WTC11 (cell line): ENCODE measurements around the gene UMODL1. TPM values are rescaled to one million over a fixed set of nuclear protein-coding genes. Genes with fewer than 3 reads are reported as not detected.
A peak's percentile ranks its signal among the peaks of the same experiment; 100 is the strongest.

Source experiments
- ATAC-seq: fragments of 200-7000 bp; cut with Tn5 transposase; 2 replicates; pipeline ENCODE4 v1.10.0; 2021; ENCODE audit warnings: mild to moderate bottlenecking, moderate library complexity
- CTCF ChIA-PET: fragments of 300-600 bp; sonication (Branson Sonifier 250); formaldehyde crosslinking; loops from one replicate; lab custom pipeline; 2021; ENCODE audit warnings: antibody characterized with exemption; lab: Charles Lee
- POLR2A ChIA-PET: fragments of 350-600 bp; sonication (Branson Sonifier 250); formaldehyde crosslinking; loops from one replicate; lab custom pipeline; 2021; ENCODE audit warnings: antibody characterized with exemption; lab: Charles Lee
- DNase-seq: peaks from one replicate; pipeline ENCODE4 v3.0.0; 2021; ENCODE audit warnings: low spot score
- H3K27ac Mint-ChIP-seq: 2 replicates; pipeline ENCODE4 v1.8.0; 2021; ENCODE audit warnings: mixed read lengths
- H3K27me3 Mint-ChIP-seq: 2 replicates; pipeline ENCODE4 v1.8.0; 2021; ENCODE audit warnings: low read depth, mild to moderate bottlenecking, moderate library complexity, mixed read lengths
- H3K36me3 Mint-ChIP-seq: 2 replicates; pipeline ENCODE4 v1.8.0; 2021; ENCODE audit warnings: mixed read lengths
- H3K4me1 Mint-ChIP-seq: 2 replicates; pipeline ENCODE4 v1.8.0; 2022; ENCODE audit warnings: mixed read lengths
- H3K4me3 Mint-ChIP-seq: 2 replicates; pipeline ENCODE4 v1.8.0; 2021; ENCODE audit warnings: mild to moderate bottlenecking, moderate library complexity, mixed read lengths
- H3K9me3 Mint-ChIP-seq: 2 replicates; pipeline ENCODE4 v1.8.0; 2021; ENCODE audit warnings: mixed read lengths
- CREM ChIP-seq: sonication (generic); formaldehyde crosslinking; IDR thresholded peaks from 2 replicates; pipeline ENCODE4 v1.8.1; 2022; ENCODE audit warnings: mild to moderate bottlenecking, missing genetic modification reagents, moderate library complexity
- ELF4 ChIP-seq: sonication (generic); formaldehyde crosslinking; IDR thresholded peaks from 2 replicates; pipeline ENCODE4 v1.8.1; 2022; ENCODE audit warnings: low read depth, mild to moderate bottlenecking, moderate library complexity, missing genetic modification reagents
- NFATC4 ChIP-seq: fragments of 250-450 bp; sonication (Bioruptor Pico); IDR thresholded peaks from 2 replicates; pipeline ENCODE4 v1.9.0; 2021; ENCODE audit warnings: mild to moderate bottlenecking
- NFE2L1 ChIP-seq: sonication (generic); formaldehyde crosslinking; IDR thresholded peaks from 2 replicates; pipeline ENCODE4 v1.8.1; 2023; ENCODE audit warnings: missing genetic modification reagents
- OVOL2 ChIP-seq: fragments of 250-450 bp; sonication (Bioruptor Pico); IDR thresholded peaks from 2 replicates; pipeline ENCODE4 v1.9.0; 2021; ENCODE audit warnings: mild to moderate bottlenecking, borderline replicate concordance
- RELA ChIP-seq: sonication (generic); formaldehyde crosslinking; IDR thresholded peaks from 2 replicates; pipeline ENCODE4 v1.8.1; 2022; ENCODE audit warnings: missing genetic modification reagents, mild to moderate bottlenecking, borderline replicate concordance
- SOX15 ChIP-seq: fragments of 250-450 bp; sonication (Bioruptor Pico); IDR thresholded peaks from 2 replicates; pipeline ENCODE4 v1.9.0; 2021; ENCODE audit warnings: mild to moderate bottlenecking
- SP1 ChIP-seq: sonication (generic); formaldehyde crosslinking; conservative IDR thresholded peaks from 2 replicates; pipeline ENCODE4 v1.8.1; 2022; ENCODE audit warnings: missing genetic modification reagents
- TP53 ChIP-seq: sonication (generic); formaldehyde crosslinking; IDR thresholded peaks from 2 replicates; pipeline ENCODE4 v1.8.1; 2023; ENCODE audit warnings: mild to moderate bottlenecking, missing genetic modification reagents
- ZNF121 ChIP-seq: sonication (generic); formaldehyde crosslinking; IDR thresholded peaks from 2 replicates; pipeline ENCODE4 v1.8.0; 2023; ENCODE audit warnings: missing genetic modification reagents
- ZNF281 ChIP-seq: sonication (generic); formaldehyde crosslinking; IDR thresholded peaks from 2 replicates; pipeline ENCODE4 v1.8.0; 2023; ENCODE audit warnings: mild to moderate bottlenecking, missing genetic modification reagents
- ZNF396 ChIP-seq: fragments of 250-450 bp; sonication (Bioruptor Pico); IDR thresholded peaks from 2 replicates; pipeline ENCODE4 v1.8.0; 2021; ENCODE audit warnings: mild to moderate bottlenecking, moderate library complexity, borderline replicate concordance
- ZNF425 ChIP-seq: fragments of 250-450 bp; sonication (Bioruptor Pico); conservative IDR thresholded peaks from 2 replicates; pipeline ENCODE4 v1.9.0; 2021; ENCODE audit warnings: mild to moderate bottlenecking
- total RNA-seq: library from RNA; stranded (reverse); gene quantifications from 3 replicates; pipeline ENCODE4 v1.2.3, GENCODE V29; 2021
- TF ChIP-seq, protein P1 (sequence below): sonication (generic); formaldehyde crosslinking; IDR thresholded peaks from 2 replicates; pipeline ENCODE4 v1.8.1; 2022; ENCODE audit warnings: mild to moderate bottlenecking, moderate library complexity, missing genetic modification reagents
- TF ChIP-seq, protein P2 (sequence below): sonication (generic); formaldehyde crosslinking; IDR thresholded peaks from 2 replicates; pipeline ENCODE4 v1.8.1; 2022; ENCODE audit warnings: missing genetic modification reagents, borderline replicate concordance
- TF ChIP-seq, protein P3 (sequence below): sonication (generic); formaldehyde crosslinking; IDR thresholded peaks from 2 replicates; pipeline ENCODE4 v1.8.0; 2022; ENCODE audit warnings: mild to moderate bottlenecking, missing genetic modification reagents
- TF ChIP-seq, protein P4 (sequence below): sonication (generic); formaldehyde crosslinking; conservative IDR thresholded peaks from 2 replicates; pipeline ENCODE4 v1.8.1; 2022; ENCODE audit warnings: mild to moderate bottlenecking, missing genetic modification reagents

The UMODL1 gene
- total RNA-seq, 1 experiment from 2014 or later = not detected

GRCh38 chr21:42183374-42184266 lies 112.5 kb downstream of the UMODL1 start:
- H3K4me3 Mint-ChIP-seq = no peak overlapping the region
- 0 out of 2 replicates have a peak, but pooled peaks cover 2% of the 10 kb centered on the region for H3K27me3 Mint-ChIP-seq
- CTCF ChIA-PET = no interaction called here
- H3K27ac Mint-ChIP-seq = no peak overlapping the region
- no peak for ATAC-seq
- H3K9me3 Mint-ChIP-seq = peaks cover 22% of the 10 kb centered on the region
- no peaks in the 10 kb centered on the region for H3K4me1 Mint-ChIP-seq
- H3K36me3 Mint-ChIP-seq = no peaks in the 10 kb centered on the region; the same call in 1 of the 2 replicates
- TF ChIP-seq NFE2L1 (CRISPR knock-in tag) = 0 out of 2 replicates have a peak, but pooled peaks have one; percentile 60
- TF ChIP-seq, protein P1, sequence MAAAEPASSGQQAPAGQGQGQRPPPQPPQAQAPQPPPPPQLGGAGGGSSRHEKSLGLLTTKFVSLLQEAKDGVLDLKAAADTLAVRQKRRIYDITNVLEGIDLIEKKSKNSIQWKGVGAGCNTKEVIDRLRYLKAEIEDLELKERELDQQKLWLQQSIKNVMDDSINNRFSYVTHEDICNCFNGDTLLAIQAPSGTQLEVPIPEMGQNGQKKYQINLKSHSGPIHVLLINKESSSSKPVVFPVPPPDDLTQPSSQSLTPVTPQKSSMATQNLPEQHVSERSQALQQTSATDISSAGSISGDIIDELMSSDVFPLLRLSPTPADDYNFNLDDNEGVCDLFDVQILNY (CRISPR knock-in tag) = no peak
- no peak for DNase-seq
- POLR2A ChIA-PET = no interaction called here

DNA sequence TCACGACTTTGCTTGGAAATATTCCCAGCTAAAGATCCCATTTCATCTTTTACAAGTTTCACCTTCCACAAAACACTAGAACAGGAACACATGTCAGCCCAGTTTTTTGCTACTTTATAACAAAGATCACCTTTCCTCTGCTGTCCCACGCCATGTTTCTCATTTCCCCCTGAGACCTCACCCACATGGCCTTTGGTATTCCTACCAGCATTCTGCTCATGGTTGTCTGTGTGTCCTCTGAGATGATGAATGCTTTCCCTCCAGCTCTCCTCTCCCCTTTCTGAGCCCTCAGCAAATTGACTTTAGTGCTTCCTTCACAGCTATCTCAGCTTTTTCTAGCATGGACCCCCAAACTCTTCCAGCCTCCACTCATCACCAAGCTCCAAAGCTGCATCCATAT lies 115.5 kb downstream of the UMODL1 start:
- CTCF ChIA-PET = no interaction called here
- H3K27ac Mint-ChIP-seq = no peak overlapping the region
- peaks cover 22% of the 10 kb centered on the region for H3K9me3 Mint-ChIP-seq
- ATAC-seq = no peak
- TF ChIP-seq ZNF396 = no peak
- TF ChIP-seq CREM = no peak
- TF ChIP-seq RELA = no peak
- H3K36me3 Mint-ChIP-seq = no peaks in the 10 kb centered on the region; the same call in 1 of the 2 replicates
- 0 out of 2 replicates have a peak, but pooled peaks cover 2% of the 10 kb centered on the region for H3K27me3 Mint-ChIP-seq
- DNase-seq = no peak
- POLR2A ChIA-PET = no interaction called here
- H3K4me1 Mint-ChIP-seq = no peaks in the 10 kb centered on the region
- H3K4me3 Mint-ChIP-seq = no peak overlapping the region

- Mint-ChIP-seq H3K9me3 (peaks cover 22% of the 10 kb centered on the region), H3K36me3 (no peaks in the 10 kb centered on the region; the same call in 1 of the 2 replicates), H3K4me3 (no peak overlapping the region), H3K27me3 (peaks cover 2% of the 10 kb centered on the region; the same call in 1 of the 2 replicates), H3K27ac (no peak overlapping the region), H3K4me1 (no peaks in the 10 kb centered on the region)
- DNase-seq (no peak), ATAC-seq (no peak)
- TF ChIP-seq, protein P2, sequence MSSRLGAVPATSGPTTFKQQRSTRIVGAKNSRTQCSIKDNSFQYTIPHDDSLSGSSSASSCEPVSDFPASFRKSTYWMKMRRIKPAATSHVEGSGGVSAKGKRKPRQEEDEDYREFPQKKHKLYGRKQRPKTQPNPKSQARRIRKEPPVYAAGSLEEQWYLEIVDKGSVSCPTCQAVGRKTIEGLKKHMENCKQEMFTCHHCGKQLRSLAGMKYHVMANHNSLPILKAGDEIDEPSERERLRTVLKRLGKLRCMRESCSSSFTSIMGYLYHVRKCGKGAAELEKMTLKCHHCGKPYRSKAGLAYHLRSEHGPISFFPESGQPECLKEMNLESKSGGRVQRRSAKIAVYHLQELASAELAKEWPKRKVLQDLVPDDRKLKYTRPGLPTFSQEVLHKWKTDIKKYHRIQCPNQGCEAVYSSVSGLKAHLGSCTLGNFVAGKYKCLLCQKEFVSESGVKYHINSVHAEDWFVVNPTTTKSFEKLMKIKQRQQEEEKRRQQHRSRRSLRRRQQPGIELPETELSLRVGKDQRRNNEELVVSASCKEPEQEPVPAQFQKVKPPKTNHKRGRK (CRISPR knock-in tag) = no peak
- TF ChIP-seq OVOL2 = no peak
- CTCF ChIA-PET = interaction anchor here (0.7 to 1.2 kb wide), 2 partner anchors 71 to 121 kb away, joined by 4 to 5 read pairs; no protein-coding TSS in a partner anchor
- POLR2A ChIA-PET = no interaction called here
Observed at GRCh38 chr21:42187976-42188653, 117.0 kb downstream of the UMODL1 start.

- H3K27me3 Mint-ChIP-seq = peaks cover 2% of the 10 kb centered on the region; the same call in 1 of the 2 replicates
- H3K4me1 Mint-ChIP-seq = no peaks in the 10 kb centered on the region
- CTCF ChIA-PET = interaction anchor here (0.7 to 1.2 kb wide), 2 partner anchors 71 to 121 kb away, joined by 4 to 5 read pairs; no protein-coding TSS in a partner anchor
- no peaks in the 10 kb centered on the region; the same call in 1 of the 2 replicates for H3K36me3 Mint-ChIP-seq
- TF ChIP-seq TP53 (CRISPR knock-in tag) (no peak), ZNF425 (CRISPR knock-in tag) (no peak), ZNF121 (no peak), ELF4 (CRISPR knock-in tag) (no peak), SP1 (CRISPR knock-in tag) (no peak), ZNF281 (CRISPR knock-in tag) (no peak), NFATC4 (CRISPR knock-in tag) (no peak), SOX15 (CRISPR knock-in tag) (no peak)
- TF ChIP-seq, protein P3, sequence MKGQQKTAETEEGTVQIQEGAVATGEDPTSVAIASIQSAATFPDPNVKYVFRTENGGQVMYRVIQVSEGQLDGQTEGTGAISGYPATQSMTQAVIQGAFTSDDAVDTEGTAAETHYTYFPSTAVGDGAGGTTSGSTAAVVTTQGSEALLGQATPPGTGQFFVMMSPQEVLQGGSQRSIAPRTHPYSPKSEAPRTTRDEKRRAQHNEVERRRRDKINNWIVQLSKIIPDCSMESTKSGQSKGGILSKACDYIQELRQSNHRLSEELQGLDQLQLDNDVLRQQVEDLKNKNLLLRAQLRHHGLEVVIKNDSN (CRISPR knock-in tag) = no peak
- TF ChIP-seq, protein P4, sequence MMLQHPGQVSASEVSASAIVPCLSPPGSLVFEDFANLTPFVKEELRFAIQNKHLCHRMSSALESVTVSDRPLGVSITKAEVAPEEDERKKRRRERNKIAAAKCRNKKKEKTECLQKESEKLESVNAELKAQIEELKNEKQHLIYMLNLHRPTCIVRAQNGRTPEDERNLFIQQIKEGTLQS (CRISPR knock-in tag) = no peak
- TF ChIP-seq, all 79 proteins: peak for 0
- POLR2A ChIA-PET = no interaction called here
- H3K9me3 Mint-ChIP-seq = peaks cover 22% of the 10 kb centered on the region
- no peak overlapping the region for H3K4me3 Mint-ChIP-seq
- H3K27ac Mint-ChIP-seq = no peak overlapping the region
- ATAC-seq (no peak), DNase-seq (no peak)
Observed at GRCh38 chr21:42188663-42189062, 117.5 kb downstream of the UMODL1 start.
